GM18517 (cell line): Measurements from ENCODE around the gene BBOX1.
"Not testable (repeated sequence)": the region's sequence is repeated elsewhere in the genome, so short reads cannot be mapped to it uniquely, and the experiment has no call there.

Experiments
- ATAC-seq: cut with Tn5 transposase; IDR thresholded peaks from one replicate; pipeline ENCODE4 v1.9.1; 2021; ENCODE audit warnings: mild to moderate bottlenecking, moderate library complexity; ENCODE audit not compliant: unreplicated experiment

Gene BBOX1

DNA sequence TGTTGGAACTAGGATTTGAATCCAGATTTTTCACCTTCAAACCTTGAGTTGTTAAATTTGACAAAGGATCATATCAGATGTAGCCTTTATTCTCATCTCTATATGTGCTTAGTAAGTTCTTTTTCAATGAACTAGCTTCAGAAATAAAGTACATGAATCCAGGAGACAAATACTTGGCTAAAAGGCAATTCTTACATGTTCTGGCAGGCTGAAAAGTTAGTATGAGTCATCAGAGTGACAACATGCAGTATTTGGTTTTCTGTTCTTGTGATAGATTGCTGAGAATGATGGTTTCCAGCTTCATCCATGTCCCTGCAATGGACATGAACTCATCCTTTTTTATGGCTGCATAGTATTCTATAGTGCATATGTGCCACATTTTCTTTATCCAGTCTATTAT lies 40.4 kb downstream of the BBOX1 start:
- no peak for ATAC-seq

DNA sequence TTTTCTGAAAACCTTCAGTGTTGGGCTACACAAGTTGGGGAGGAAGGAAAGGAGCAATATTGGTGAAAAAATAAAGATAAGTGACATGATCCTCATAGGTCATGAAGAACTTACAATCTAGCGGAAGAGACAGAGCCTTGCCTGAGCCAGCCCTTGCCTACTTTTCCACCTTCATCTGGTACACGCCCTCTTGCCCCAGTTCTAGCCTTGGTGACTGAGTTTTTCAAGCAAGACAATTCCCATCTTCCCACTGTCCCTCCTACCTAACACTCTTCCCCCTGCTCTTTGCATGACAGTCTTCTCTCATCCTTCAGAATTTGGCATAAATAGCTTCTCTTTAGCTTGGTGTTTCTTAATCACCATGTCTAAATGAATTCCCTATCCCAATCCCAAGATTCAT lies 42.6 kb downstream of the BBOX1 start:
- no peak for ATAC-seq

DNA sequence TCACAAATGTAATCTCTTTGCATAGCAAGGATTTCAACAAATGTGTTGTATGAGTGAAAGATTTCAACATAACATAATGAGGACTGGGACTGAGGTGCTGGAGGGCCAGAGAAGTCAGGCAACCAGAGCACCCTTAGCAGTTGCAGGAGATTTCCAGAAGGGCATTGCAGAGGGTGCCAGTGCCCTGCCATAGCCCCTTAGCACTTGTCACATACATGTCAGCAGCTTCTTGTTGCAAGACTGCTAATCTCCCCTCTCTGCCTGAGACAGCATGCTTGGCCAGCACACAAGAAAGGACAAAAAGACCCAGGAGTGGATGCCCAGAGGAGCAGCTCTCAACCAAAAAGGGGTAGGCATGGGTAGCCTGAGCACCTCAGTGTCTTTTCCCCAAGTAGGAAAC lies 43.2 kb downstream of the BBOX1 start:
- ATAC-seq, result no peak

- no peak for ATAC-seq
Observed at GRCh38 chr11:27084518-27084917, 43.9 kb downstream of the BBOX1 start.

- no peak for ATAC-seq
Observed at GRCh38 chr11:27085111-27085510, 44.5 kb downstream of the BBOX1 start.

DNA sequence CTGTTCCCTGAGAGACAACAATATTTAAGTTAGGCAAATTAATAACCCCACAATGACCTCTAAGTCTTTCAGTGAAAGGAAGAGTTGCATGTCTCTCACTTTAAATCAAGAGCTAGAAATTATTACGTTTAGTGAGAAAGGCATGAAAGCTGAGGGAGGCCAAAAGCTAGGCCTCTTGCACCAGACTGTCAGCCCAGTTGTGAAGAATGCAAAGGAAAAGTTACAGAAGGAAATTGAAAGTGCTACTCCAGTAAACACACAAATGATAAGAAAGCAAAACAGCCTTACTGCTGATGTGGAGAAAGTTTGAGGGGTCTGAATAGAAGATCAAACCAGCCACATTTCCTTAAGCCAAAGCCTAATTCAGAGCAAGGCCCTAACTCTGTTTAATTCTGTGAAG lies 45.0 kb downstream of the BBOX1 start:
- no peak for ATAC-seq

- ATAC-seq, result no peak
Observed at GRCh38 chr11:27087432-27087831, 46.8 kb downstream of the BBOX1 start.

DNA sequence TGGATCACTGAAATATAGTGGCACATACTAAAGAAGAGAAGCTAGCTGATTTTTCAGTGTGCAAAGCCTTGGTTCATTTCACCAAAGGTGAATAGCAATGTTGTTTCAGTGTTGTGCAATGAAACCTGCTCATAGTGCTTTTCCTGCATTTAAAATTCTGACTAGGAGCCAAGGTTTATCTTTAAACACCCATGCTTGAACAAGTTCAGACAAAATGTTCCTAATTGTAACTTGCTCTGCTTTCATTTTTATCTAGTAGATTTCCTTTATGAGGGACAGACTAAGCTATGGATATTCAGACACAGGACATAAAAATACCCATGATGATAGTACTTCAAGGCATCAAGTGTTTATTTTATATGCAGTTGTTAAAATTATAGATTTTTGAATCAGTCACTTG lies 47.7 kb downstream of the BBOX1 start:
- no peak for ATAC-seq

DNA sequence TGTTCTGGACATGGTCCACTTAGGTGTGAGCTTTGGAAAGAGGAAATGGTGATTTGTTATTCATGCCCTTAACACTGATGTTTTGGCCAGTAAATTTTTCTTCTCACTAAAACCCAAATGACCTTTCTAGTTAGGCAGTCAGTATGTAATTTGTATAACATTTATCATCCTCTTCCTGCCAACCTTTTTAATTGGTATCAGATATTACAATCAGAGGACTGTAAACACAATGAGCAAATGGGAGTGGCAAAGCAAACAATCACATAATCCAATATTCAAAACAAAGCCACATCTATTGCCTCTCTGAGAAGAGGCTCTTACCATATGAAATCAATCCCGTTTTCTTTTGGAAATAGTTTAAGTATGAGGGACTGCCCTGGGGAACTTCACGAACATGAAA lies 49.1 kb downstream of the BBOX1 start:
- no peak for ATAC-seq

DNA sequence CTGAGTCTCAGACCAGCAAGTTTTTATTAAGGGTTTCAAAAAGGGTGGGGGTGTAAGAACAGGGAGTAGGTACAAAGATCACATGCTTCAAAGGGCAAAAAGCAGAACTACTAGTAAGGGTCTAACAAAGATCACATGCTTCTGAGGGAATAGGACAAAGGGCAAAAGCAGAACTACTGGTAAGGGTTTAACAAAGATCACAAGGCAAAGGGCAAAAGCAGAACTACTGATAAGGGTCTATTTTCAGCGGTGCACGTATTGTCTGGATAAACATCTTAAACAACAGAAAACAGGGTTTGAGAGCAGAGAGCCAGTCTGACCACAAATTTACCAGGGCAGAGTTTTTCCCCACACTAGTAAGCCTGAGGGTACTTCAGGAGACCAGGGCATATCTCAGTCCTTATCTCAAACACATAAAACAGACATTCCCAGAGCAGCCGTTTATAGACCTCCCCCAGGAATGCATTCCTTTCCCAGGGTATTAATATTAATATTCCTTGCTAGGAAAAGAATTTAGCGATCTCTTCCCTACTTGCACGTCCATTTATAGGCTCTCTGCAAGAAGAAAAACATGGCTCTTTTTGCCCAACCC lies 49.8 kb downstream of the BBOX1 start:
- not testable (repeated sequence) for ATAC-seq

DNA sequence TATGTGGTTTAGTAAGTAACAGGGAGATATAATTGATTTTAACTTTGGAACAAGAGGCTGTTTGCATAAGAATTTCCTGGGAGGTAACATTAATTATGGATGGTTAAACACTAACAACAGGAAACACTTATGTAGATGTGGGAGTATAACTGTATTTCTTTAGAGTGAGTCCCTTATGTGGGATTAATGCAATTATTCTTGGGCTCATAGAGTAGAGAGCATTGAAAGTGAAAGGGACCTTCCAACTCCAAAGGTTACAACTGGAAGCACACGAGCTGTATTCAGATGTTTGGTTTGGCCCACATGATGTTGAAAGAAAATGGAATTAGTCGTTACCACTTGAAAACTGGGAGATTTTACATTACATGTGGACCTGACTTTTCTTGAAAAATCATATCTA lies 53.5 kb downstream of the BBOX1 start:
- no peak for ATAC-seq

DNA sequence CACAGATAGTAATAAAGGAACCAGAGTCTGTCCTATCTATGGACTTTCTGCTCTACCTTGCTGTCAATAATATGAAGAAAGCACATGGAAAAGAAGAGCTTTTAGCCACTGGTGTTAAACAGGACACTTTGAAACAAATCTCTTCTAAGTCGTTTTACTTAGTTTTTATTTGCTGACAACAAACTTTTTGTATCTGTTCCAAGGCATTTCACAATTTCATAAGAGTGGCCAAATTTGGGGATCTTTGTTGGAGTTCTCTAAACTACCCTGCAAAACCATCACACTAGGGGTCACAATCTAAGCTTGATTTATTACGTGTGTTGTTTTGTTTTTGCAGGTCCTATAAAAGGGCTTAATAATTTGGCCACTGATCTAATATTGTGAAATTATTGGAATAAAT lies 54.4 kb downstream of the BBOX1 start:
- no peak for ATAC-seq

DNA sequence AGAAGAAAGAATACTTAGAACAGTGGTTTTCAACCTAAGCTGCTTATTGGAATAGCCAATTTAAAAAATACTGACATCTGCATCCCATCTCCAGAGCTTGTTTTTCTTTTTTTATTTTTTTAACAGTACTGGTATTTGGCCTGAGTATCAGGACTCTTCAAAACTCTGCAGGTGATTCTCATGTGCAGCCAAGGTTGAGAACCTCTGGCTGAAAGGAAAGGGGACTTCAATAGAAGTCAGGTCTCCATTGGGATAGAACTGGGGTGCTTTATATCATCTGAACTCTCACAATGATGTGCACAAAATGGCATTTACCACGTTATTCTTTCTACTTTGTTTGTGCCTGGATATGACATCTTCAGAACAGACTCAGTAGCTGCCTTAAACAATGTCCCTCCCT lies 55.3 kb downstream of the BBOX1 start:
- no peak for ATAC-seq

- ATAC-seq, result no peak
Observed at GRCh38 chr11:27097551-27097950, 56.9 kb downstream of the BBOX1 start.

GRCh38 chr11:27100534-27100933 lies 59.9 kb downstream of the BBOX1 start:
- no peak for ATAC-seq

DNA sequence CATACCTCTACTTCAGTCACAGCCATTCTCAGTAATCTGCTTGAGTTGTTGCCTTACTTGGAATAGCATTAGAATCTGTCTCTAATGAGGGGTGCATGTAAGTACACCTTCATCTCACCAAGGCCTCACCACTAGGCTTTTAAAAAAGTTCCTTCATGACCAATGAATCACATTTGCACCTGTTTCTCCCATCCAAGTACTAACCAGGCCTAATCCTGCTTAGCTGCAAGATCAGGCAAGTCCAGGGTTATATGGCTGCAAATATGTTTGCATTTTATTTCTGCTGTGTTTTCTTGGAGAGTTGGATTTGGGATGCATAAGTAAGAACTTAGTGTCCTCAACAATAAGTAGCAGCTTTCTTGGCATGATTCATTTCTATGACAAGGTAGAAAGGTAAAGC lies 66.9 kb downstream of the BBOX1 start:
- ATAC-seq, result no peak

- ATAC-seq, result no peak
Observed at GRCh38 chr11:27108809-27109208, 68.2 kb downstream of the BBOX1 start.

DNA sequence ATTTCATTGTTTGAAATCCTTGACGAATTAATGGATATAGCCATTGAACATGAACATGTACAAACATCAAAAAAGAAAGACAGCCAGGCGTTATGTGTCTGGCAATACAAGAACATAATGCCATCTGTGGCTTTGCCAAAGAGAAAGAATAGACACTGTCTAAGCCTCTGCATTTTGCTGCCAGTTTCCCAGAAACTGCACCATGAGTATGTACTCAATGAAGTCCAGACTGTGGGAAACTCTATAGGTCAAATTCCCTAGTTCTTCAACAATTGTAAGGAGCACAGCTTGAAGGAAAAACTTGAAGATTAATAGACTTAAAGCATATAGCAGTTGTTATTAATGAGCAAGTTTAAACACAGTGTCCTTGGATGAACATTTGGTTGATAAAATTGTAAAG lies 71.3 kb downstream of the BBOX1 start:
- ATAC-seq, result no peak

GRCh38 chr11:27112946-27113345 lies 72.3 kb downstream of the BBOX1 start:
- no peak for ATAC-seq

DNA sequence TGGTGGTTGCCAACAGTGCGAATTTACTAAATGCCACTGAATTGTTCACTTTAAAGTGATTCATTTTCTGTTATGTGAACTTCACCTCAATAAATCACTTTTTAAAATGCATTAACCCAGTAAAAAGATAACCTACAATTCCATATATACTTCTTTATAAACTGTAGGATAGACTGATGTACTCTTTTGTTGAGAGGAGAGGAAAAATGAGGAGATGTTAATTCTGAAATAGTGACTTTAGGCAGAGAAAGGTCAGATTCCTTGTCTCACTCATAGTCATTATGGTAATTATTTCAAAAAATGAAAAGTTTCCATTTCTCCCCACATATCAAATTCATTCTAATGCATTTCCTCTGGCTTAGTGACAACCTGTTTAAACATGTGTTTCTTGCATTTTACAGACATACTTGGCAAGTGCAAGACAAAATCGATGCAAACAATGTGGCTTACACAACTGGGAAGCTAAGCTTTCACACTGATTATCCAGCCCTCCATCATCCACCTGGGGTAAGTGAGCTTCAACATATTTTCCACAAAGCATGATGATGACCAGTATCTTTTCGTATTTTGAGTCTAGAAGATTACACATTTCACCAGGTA lies 74.5 kb downstream of the BBOX1 start:
- ATAC-seq, result no peak

DNA sequence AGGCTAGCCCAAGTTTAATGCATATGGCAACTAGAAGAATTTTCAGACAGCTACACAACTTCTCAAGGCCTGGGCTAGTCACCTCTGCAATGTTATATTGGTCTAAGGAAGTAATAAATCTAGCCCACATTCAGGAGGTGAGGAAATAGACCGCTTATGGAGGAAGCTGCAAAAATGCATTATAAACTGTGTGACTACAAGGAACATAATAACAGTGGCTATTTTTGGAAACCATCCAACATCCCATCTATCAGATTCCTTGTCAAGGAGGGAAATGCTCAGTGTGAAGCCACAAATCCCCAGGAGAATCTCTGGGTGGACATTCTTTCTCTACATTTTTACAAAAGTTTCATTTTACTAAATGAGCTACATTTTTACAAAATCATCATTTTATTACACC lies 76.1 kb downstream of the BBOX1 start:
- ATAC-seq, result no peak

GRCh38 chr11:27118371-27118770 lies 77.8 kb downstream of the BBOX1 start:
- ATAC-seq, result no peak

DNA sequence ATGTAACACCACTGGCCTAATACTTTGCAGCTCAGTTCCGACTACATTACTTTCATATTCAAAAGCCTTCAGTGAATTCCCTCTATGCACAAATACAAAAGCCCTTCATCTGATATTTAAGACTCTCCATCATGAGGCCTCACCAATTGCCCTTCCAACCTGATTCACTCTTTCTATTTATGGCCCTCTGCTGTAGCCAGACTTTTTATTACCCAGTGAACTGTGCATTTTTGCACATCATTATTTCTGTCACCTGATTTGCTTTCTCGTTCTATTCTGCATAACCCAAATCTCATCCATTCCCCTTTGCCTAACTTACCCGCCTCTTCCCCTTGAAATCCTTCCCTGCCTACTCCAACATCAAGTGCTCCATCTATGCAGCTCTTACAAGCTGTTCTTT lies 78.3 kb downstream of the BBOX1 start:
- no peak for ATAC-seq
